ENCODE results near the gene PGRMC1.

DNA sequence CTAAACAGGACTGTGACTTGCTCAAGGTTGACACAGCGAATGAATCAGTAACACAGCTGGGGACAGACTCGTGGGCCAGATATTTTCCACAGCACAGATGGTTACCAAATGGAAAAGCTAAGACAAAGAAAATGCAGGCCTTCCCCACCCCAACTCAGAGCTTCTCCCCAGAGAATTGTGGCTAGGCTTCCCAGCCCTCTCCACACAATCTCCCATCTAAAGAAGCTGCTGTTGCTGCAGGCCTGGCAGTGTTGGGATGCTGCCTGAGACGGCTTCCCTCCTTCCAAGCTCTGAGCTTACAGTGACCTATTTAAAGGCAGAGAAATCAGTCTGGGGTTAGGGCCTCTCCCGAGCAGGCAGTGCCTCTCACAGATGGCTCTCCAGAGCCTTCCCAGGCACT lies 46.5 kb upstream of the PGRMC1 start:
- TF ChIP-seq EZH2phosphoT487 (IDR thresholded peaks at IDR 0.05; ENCODE audit: borderline replicate concordance, low read length): no peak
- TF ChIP-seq, protein P1, sequence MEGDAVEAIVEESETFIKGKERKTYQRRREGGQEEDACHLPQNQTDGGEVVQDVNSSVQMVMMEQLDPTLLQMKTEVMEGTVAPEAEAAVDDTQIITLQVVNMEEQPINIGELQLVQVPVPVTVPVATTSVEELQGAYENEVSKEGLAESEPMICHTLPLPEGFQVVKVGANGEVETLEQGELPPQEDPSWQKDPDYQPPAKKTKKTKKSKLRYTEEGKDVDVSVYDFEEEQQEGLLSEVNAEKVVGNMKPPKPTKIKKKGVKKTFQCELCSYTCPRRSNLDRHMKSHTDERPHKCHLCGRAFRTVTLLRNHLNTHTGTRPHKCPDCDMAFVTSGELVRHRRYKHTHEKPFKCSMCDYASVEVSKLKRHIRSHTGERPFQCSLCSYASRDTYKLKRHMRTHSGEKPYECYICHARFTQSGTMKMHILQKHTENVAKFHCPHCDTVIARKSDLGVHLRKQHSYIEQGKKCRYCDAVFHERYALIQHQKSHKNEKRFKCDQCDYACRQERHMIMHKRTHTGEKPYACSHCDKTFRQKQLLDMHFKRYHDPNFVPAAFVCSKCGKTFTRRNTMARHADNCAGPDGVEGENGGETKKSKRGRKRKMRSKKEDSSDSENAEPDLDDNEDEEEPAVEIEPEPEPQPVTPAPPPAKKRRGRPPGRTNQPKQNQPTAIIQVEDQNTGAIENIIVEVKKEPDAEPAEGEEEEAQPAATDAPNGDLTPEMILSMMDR (conservative IDR thresholded peaks at IDR 0.05; ENCODE audit: low read depth, low read length): no peak
- TF ChIP-seq EZH2 (IDR thresholded peaks at IDR 0.05; ENCODE audit: low read length, unreplicated experiment): no peak

All from PC-3 (cell line).